Right forelimb (tissue), 1 donor: ENCODE results near the gene PAGE2.
A peak's percentile ranks its signal among the peaks of the same experiment; 100 is the strongest.
"Not testable (repeated sequence)": the region's sequence is repeated elsewhere in the genome, so short reads cannot be mapped to it uniquely, and the experiment has no call there.

Source experiments
- DNase-seq: peaks from one replicate; pipeline ENCODE4 v3.0.0-alpha.2; 2018

The PAGE2 gene

DNA sequence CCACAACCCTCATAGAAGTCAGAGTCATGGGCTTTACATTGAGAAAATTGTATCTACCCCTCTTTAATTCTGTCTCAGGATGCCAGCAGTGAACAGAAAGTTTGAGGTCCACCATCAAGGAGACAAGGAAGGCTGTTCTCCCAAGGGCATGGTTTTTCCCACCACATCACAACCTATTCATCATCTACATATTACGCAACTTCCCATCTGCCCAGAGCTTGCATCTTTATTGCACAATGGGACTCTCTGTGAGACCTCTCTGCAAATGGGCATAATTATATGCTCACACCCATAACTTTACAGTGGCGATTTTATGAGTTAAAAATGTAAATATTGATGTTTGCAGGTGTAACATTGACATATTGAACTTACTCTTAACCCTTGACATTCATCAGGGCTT is 38.9 kb downstream of the PAGE2 start:
- DNase-seq, result no peak

DNA sequence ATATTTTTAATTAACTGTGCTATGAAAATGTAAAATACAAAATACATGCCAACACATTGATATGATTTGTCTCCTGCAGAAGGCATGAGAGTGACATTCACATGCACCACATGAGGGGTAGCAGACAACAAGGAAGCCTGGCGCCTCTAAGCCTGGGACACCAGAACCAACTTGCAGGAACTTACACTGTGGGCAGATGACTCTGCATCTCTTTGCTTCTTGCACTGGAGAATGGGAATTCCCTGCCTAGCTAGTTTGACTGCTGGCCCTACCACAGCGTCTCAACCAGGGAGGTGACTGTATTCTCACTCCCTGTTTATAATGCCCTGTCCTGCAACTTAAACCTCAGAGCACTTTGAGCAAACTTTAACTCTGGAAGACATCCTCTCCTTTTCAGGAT is 40.5 kb downstream of the PAGE2 start:
- no peak for DNase-seq

DNA sequence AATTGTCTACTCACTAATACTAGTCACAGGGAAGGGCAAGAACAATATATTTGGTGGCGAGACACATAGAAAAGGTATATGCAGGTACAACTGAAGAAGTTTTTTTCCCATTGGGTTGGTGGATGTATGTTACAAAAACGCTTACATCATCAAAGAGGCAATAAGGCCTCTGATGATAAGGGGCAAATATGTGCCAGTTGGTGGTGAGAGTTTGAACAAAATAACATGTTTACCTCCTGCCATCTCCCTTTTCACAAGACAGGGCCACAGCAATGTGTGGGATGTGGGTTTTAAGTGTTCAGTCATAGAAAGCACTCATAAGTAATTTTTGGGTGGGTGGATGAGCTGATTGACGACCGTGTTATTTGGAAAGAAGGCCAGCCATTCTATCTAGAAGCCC is 41.7 kb downstream of the PAGE2 start:
- no peak for DNase-seq

DNA sequence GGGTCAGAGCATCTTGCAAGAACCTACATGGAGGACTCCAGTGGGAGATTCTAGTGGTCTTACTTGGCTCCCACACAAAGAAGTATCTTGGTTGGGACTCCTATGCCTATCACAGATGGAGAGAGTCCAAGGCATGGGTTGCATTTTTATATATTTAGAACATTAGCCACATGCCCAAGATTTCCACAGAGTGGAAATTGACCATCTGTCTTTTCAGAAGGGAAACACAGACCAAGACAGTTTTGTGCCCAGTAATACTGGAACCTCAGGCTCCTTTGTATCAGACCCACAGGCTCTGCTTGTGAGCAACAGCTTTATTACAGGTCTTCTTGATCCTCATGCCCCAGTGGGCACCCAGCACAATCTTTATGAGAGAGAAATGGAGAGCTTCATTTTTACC is 43.6 kb downstream of the PAGE2 start:
- no peak for DNase-seq

DNA sequence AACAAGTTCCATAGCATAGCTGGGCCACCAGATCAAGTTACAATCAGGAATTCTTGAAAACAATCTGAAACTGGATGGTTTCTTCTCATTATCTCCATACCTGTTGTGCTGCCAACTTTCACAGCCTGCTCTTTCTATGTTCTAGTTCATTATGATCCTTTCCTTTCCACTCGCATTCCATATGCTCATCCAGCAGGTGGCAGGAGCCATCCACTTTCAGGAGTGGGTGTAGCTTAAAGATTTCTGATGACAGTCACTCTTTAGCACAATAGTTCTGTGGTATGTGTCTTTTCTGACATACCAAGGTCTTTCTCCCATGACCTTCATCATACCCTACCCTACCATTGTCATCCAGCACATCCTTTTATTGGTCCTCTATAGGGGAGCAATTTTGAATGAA is 46.4 kb downstream of the PAGE2 start:
- peak; percentile 46 for DNase-seq

DNA sequence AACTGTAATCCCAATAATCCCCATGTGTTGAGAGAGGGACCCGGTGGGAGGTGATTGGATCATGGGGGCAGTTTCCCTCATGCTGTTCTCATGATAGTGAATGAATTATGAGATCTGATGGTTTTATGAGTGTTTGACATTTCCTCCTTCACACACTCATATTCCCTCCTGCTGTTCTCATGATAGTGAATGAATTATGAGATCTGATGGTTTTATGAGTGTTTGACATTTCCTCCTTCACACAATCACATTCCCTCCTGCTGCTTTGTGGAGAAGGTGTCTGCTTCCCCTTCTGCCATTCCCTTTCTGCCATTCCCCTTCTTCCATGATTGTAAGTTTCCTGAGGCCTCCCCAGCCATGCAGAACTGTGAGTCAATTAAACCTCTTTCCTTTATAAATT is 52.0 kb downstream of the PAGE2 start:
- not testable (repeated sequence) for DNase-seq
